Inferior parietal cortex (tissue), 1 donor: ENCODE measurements around the gene RNU1-3.
"Not testable (repeated sequence)": the region's sequence is repeated elsewhere in the genome, so short reads cannot be mapped to it uniquely, and the experiment has no call there.

ENCODE experiments used
- DNase-seq: peaks from one replicate; pipeline ENCODE4 v3.0.0-alpha.2; 2016; ENCODE audit errors: extremely low spot score

Gene RNU1-3

GRCh38 chr1:16694308-16694702 lies 27.6 kb upstream of the RNU1-3 start:
- not testable (repeated sequence) for DNase-seq

- DNase-seq, result not testable (repeated sequence)
Observed at GRCh38 chr1:16693449-16694307, 26.9 kb upstream of the RNU1-3 start.

DNA sequence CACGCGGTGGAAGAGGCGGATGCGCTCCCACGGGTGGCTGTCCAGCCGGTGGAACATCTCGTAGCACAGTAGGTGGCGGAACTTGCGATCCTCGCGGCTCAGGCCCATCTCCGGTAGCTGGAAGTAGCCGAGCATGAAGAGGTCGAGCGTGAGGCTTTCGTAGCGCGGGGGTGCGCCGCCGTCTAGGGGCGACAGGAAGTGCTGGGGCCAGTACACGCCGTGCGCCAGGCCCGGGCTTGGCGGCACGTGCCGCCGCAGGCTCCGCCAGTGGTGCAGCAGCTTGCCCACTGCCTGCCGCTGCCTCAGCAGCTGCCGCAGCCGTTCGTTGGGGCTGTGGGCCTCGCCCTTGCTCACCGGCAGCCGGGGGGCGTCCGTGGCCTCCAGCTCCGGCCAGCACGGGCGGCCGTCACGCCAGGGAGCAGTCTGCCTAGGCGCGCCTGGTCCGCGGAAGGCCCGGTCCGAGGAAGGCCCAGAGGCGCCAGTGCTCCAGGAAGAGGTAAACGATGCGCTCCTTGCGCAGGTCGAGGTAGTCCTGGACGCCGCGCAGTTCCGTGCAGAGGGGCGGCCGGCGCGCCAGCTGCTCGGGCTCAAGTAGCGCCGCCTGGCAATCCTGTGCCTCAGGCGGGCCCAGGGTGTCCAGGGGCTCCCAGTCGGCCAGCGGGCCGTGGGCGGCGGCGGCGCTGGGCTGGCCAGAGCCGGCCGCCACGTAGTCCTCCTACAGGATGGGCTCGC lies 26.1 kb upstream of the RNU1-3 start:
- DNase-seq, result not testable (repeated sequence)

GRCh38 chr1:16692283-16692682 lies 25.5 kb upstream of the RNU1-3 start:
- not testable (repeated sequence) for DNase-seq

DNA sequence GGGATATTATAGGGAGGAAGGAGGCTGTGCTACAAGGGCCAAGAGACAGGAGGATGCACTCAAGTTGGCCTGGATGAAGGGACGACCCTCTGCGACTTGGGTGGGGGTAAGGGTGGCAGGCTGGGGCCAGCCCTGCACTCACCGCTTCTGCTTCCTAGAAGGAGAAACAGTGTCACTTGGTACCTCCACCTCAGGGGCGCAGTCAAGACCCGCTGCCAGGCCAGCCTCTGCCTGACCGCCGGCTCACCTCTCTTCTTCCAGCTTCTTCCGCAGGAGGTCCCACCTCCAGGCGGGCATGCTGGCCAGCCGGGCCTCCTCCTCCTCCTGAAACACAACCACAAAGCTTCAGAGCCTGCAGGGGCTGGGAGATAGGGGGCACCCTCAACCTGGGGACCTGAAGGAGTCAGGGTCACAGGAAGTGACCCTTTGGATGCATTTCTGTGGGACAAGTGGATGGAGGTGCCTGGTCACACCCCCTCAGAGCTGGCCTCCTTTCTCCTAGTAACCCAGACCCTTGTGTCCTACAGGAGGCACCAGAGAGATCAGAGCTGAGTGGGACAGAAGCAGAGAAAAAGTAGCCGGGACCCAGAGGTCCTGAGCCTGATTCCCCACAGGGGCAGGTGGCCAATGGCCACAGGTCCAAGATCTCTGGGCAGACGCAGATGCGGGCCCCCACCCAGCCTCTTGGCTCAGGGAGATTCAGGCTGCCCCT lies 24.4 kb upstream of the RNU1-3 start:
- not testable (repeated sequence) for DNase-seq

GRCh38 chr1:16687132-16687800 lies 20.5 kb upstream of the RNU1-3 start:
- DNase-seq, result not testable (repeated sequence)

DNA sequence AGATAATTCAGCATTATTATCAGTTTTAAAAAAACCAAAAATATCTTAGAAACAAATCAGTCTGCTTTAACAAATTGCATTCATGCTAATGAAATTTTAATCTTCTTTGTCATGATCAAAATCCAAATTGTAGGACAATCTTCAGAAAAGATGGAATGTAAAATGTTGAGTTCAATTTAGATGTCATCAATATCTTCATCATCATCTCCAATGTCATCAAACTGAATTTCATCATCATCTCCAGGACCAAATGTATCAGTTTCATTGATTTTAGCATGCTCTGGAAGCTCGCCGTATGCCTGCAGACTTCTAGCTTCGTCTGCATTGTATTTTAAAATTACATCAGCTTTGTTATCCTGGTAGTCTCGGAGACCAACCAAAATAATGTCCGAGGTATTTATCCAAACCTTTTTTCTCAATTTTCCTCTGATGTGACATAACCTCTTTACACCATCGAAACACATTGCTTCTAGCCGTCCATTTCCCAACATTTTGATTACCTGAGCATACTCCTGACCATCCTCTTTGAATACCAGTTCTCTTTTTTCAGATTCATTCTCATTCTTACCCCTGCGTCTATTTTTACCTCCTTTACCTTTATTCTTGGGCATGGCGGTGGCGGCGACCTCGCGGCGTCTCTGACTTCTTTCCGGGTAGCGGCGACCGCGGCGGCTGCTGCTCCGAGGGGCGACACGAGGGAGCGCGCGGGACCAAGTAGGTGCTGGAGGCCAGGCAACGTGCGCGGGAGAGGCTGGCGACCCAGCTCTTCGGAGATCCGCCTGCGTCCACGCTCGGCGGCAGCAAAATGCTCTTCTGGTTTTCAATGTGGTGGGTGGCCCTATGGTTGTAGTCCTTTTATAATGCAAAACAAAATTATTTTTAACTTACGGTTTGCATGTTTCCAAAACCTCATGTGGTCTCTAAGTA lies 19.0 kb upstream of the RNU1-3 start:
- not testable (repeated sequence) for DNase-seq

DNA sequence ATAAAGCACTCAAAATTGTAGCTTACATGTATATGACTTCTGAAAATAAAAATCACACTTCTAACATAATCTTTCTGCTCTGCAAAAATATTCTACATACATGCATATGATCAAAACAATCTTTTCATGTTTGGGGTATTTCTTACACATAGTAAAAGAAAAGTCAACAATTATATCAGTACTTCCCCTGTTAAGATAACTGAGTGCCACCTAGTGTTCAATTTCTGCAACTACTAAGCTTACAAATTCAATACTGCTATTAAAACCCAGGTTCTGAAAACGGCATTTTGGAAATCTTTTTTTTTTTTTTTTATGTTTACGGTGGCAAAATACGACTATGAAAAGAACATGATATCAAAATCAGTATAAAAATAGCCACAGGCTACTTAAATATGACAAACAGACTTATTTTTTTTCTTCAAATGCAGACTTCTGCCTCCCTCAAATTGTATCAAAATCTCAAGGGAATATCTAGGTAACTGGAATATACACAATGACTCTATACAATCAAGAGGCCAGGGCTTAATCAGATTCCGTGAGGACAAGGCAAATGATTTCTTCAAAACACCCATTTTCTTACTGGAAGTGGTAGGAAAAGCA lies 18.1 kb upstream of the RNU1-3 start:
- not testable (repeated sequence) for DNase-seq

DNA sequence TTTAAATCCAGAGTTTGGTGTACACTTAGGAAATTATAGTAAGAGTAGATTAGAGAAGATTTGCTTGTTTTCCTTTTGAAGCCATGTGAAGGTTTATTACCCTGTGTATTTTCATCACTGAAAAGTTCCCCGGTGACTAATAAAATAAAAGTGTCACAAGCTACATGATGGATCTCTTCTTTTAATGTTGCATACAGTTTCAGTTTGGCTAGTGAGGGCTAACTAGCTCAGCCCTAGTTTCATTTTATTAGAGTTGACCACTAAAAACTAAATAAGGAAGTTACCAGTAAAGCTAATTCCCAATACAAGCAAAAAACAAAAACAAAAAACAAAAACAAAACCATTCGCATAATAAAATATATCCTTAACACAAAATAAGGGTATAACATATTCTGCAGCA lies 17.4 kb upstream of the RNU1-3 start:
- DNase-seq, result not testable (repeated sequence)

DNA sequence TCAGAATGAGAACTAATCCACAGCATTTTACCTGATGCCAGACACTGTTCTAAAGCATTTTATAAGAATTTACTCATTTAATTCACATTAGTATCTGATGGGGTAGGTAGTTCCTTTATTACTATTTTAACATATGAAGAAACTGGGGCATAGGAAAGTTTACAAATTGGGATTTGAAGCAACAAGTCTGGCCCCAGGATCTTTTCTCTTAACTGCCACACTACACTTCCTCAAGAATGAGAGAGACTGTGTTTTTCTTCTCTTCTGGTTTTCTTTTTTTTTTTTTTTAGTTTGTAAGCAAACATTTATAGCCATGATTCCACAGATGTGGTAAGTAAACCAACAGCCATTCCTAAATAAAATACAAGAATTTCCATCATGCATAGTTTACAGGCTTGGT lies 16.1 kb upstream of the RNU1-3 start:
- not testable (repeated sequence) for DNase-seq

GRCh38 chr1:16680366-16680765 lies 13.6 kb upstream of the RNU1-3 start:
- not testable (repeated sequence) for DNase-seq

GRCh38 chr1:16677552-16678431 lies 11.0 kb upstream of the RNU1-3 start:
- DNase-seq, result peak; percentile 13

DNA sequence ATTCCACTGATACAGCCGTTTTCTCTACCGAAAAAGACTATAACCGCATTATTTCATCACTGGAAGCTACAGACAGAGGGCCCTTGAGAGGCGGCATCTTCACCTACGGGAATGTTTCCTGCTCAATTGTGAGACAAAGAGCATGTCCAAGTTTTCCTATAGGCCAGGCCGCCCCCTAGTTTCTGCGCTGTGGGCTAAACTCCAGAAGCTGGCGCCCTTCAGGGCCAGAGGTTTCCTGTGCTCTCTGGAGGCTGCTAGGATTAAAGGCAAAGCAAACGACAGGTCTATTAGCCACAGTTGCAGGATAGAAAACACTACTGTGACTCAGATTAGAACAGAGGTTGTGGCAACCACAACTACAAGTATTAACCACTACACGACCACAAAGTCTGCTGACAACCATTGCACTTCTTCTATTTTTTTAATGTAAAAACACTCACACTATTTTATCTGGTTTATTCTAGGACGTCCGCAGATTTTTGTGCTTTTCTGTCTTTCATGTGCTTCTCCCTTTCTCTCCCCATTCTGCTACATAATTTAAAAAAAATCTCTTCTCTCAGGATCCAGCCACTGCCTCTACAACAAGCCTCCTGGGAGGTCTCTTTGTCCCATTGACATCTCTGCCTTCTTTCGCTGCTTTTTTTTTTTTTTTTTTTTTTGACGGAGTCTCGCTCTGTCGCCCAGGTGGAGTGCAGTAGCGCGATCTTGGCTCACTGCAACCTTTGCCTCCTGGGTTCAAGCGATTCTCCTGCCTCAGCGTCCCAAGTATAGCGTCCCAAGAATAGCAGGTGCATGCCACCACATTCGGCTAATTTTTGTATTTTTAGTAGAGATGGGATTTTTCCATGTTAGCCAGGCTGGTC lies 10.1 kb upstream of the RNU1-3 start:
- DNase-seq, result not testable (repeated sequence)

DNA sequence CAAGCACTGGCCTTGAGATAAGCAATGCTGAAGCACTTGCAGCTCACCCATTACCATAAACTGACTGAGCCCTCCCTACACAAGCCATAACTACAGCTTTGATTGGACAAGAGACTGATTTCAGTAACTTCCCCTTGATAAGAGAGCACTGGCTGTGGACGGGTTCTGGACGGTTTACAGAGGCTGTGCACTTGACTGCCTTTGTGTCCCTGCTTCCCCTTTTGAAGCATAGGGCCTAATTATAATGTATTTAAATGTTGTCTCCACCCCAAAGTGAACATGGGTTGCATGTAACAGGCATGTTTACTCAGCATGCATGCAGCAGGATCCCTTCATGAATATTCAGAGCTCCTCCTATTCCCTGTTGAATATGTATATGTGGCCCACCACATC lies 8.4 kb upstream of the RNU1-3 start:
- DNase-seq, result not testable (repeated sequence)

GRCh38 chr1:16673976-16674375 lies 7.2 kb upstream of the RNU1-3 start:
- not testable (repeated sequence) for DNase-seq

- not testable (repeated sequence) for DNase-seq
Observed at GRCh38 chr1:16665836-16666235, 912 bp downstream of the RNU1-3 start.

DNA sequence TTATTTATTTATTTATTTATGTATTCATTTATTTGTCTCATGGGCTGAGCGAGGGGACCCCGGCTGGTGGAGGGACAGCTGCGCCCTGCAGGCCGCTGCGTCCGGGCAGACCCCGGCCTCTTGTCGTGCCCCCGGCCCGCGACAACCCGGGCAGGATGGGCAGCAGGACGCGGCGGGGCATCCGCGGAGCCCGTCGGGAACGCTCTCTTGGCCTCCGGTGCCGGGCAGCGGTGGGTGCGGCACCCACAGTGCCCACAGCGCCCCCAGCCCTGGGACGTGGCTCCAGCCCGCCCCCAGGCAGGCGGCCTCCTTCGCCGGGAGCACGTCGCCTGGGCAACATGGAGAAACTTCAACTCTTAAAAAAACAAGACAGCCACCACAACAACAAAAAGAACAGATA lies 8.5 kb downstream of the RNU1-3 start:
- DNase-seq, result not testable (repeated sequence)
